NK-92 treated with Interleukin-12 subunit alpha and Interleukin-12 subunit beta, amount 100 ng/mL, for 24 hours (cell line): Measurements from ENCODE around the gene RAB6D.
A peak's percentile ranks its signal among the peaks of the same experiment; 100 is the strongest.
"Not testable (repeated sequence)": the region's sequence is repeated elsewhere in the genome, so short reads cannot be mapped to it uniquely, and the experiment has no call there.

Experiments
- DNase-seq: peaks from one replicate; lab custom pipeline; 2025; lab: John Stamatoyannopoulos, UW

Gene RAB6D

DNA sequence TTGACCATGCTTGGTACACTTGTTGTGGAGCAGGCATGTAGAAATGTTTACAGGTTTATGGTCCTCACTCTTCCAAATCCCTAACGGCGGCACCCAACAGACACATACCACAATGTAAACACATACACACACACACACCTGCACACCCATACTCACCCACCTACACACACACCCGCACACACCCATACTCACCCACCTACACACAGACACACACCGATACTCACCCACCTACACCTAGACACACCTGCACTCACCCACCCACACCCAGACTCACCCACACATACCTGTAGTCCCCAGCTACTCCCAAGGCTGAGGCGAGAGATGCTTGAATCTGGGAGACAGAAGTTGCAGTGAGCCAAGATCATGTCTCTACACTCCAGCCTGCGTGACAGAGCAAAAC, 1.5 kb upstream of the RAB6D start:
- DNase-seq, result no peak

DNA sequence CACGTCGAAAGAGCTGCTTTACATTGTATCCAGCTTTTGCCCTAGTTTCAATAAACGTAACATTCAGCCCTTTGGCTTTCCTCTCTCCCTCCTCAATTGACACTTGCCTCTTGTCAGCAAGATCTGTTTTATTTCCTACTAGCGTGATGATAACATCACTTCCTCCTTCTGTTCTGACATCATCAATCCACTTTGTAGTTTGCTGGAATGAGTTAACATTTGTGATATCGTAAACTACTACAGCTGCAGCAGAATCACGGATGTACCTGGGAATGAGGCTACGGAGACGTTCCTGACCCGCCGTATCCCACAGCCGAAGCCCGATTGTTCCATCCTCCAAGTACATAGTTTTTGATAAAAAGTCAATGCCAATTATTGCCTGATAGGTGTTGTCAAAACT, 755 bp downstream of the RAB6D start:
- not testable (repeated sequence) for DNase-seq

GRCh38 chr2:131361773-131362172, 2.2 kb downstream of the RAB6D start:
- not testable (repeated sequence) for DNase-seq

- not testable (repeated sequence) for DNase-seq
Observed at GRCh38 chr2:131353167-131353697, 10.7 kb downstream of the RAB6D start.

- no peak for DNase-seq
Observed at GRCh38 chr2:131349021-131349420, 14.9 kb downstream of the RAB6D start.

GRCh38 chr2:131347035-131347434, 16.9 kb downstream of the RAB6D start:
- not testable (repeated sequence) for DNase-seq

DNA sequence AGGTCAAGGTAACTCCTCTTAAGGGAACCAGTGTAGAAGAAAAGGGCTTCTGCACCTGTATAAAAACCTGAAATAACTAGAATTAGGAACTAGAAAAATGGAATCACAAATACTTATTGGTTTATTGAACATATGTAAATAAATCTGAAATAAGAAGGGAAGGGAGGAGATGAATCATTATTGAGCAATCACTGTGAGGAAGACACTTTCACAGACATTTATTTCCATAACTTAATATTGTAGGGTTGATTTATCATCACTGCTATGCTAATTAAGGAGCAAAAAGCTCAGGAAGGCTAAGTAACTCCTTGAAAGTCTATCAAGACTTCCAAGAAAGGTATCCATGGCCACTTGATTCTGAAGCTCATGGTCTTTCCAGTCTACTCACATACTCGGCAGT, 24.7 kb downstream of the RAB6D start:
- DNase-seq, result not testable (repeated sequence)

- DNase-seq, result peak; percentile 3
Observed at GRCh38 chr2:131335319-131335718, 28.6 kb downstream of the RAB6D start.

DNA sequence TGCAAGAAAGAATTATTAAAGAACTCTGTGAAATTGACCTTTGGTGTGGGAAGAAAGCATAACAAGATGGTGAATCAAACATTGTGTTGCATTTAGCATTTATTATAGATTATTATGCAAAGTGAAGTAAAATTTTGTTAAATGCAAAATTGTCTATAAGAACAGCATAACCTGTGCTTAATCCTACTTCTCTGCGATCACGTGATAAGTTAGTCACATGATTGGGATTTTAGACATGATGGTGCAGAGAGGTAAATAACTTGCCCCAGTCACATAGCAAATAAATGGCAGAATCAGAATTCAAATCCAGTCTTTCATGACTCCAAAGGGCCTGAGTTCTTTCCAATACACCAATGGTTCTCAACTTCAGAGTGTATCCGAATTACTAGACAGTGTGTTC, 31.3 kb downstream of the RAB6D start:
- DNase-seq, result not testable (repeated sequence)

GRCh38 chr2:131331000-131331399, 33.0 kb downstream of the RAB6D start:
- DNase-seq, result not testable (repeated sequence)

DNA sequence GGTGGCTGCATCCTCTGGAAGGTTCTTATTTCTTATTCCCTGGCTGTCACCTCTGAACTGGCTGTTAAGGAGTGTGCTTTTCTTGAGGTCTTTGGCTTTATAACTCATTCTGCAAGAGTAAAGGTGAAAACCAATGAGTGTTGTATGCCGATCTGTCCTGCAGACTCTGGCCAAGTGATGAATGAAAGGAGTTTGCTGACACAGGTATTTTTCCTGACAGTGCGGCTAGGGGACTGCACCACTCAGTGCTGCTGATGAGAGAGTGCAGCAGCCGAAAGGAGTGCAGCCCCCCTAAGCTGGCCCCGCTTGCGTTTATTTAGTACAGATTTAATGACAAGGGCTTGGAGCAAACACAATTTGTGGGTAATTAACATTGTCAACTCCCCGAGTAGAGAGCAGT, 41.8 kb downstream of the RAB6D start:
- DNase-seq, result no peak

DNA sequence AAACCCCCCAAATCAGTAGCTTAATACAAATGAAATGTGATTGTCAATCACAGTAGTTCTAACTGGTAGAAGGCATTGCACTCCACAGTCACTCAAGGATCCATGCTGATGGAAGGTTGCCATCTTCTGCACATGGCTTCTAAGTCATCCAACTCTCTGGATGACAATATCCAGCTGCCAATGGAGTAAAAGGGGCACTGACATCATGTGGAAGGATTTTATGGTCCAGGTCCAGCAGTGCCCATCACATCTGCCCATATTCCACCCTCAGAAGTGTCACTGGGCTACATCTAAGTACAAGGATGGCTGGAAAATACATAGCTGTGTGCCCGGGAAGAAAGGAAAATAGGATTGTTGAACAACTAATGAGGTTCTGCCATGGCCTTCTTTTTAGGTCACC, 42.6 kb downstream of the RAB6D start:
- not testable (repeated sequence) for DNase-seq

DNA sequence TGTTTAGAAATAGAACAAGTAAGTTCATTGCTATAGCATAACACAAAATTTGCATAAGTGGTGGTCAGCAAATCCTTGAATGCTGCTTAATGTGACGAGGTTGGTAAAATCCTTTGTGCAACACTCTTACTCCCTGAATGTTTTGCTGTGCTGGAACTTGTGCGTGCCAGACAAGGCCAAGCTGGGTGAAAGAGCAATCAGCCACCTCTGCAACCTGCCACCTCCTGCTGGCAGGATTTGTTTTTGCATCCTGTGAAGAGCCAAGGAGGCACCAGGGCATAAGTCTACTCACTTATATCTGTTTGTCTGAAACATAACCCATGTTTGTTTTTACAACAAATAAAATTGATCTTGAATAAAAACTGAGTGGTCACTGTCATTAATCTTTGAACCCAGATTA, 53.0 kb downstream of the RAB6D start:
- not testable (repeated sequence) for DNase-seq
